NB4 (cell line): ENCODE data around the gene MRPL36.

Source experiments
- DNase-seq: peaks from one replicate; pipeline ENCODE4 v3.0.0; 2010; ENCODE audit warnings: low read depth
- H3K4me3 ChIP-seq: one replicate; pipeline ENCODE4 v1.5.1; 2011; ENCODE audit warnings: mild to moderate bottlenecking, low read depth, low read length, moderate library complexity
- CTCF ChIP-seq: IDR thresholded peaks from one replicate; pipeline ENCODE4 v1.5.1; 2012; ENCODE audit warnings: low read depth, low read length
- MAX ChIP-seq: IDR thresholded peaks from 2 replicates; pipeline ENCODE4 v1.6.1; 2011; ENCODE audit warnings: low read depth, low read length
- MYC ChIP-seq: IDR thresholded peaks from 2 replicates; pipeline ENCODE4 v1.6.1; 2011; ENCODE audit warnings: low read depth, low read length
- POLR2A ChIP-seq: IDR thresholded peaks from 2 replicates; pipeline ENCODE4 v1.6.1; 2011; ENCODE audit warnings: mild to moderate bottlenecking; ENCODE audit not compliant: insufficient read length; ENCODE audit errors: extremely low read depth

Gene MRPL36

GRCh38 chr5:1787472-1788047 lies 12.1 kb downstream of the MRPL36 start:
- TF ChIP-seq MYC, result no peak
- TF ChIP-seq MAX, result no peak
- TF ChIP-seq CTCF, result no peak
- no peak for TF ChIP-seq POLR2A
- no peak for DNase-seq
- no peak overlapping the region for H3K4me3 ChIP-seq

GRCh38 chr5:1786621-1787471 lies 12.8 kb downstream of the MRPL36 start:
- no peak for DNase-seq
- H3K4me3 ChIP-seq, result no peak overlapping the region
- no peak for TF ChIP-seq CTCF
- no peak for TF ChIP-seq POLR2A
- no peak for TF ChIP-seq MAX

GRCh38 chr5:1785984-1786383 lies 13.7 kb downstream of the MRPL36 start:
- no peak for DNase-seq
- TF ChIP-seq MAX (no peak), CTCF (no peak), MYC (no peak), POLR2A (no peak)
- no peak overlapping the region for H3K4me3 ChIP-seq

- no peak for TF ChIP-seq MYC
- no peak for TF ChIP-seq MAX
- H3K4me3 ChIP-seq, result no peak overlapping the region
- no peak for DNase-seq
Measured at GRCh38 chr5:1785062-1785461, 14.6 kb downstream of the MRPL36 start.

- no peak for DNase-seq
- TF ChIP-seq MYC (no peak), MAX (no peak), POLR2A (no peak), CTCF (no peak)
- H3K4me3 ChIP-seq, result no peak overlapping the region
Measured at GRCh38 chr5:1784197-1785050, 15.2 kb downstream of the MRPL36 start.
